ENCODE measurements around the gene RWDD1.
"Not testable (repeated sequence)": the region's sequence is repeated elsewhere in the genome, so short reads cannot be mapped to it uniquely, and the experiment has no call there.

RWDD1 gene

GRCh38 chr6:116586276-116586675, 15.0 kb downstream of the RWDD1 start:
- no peaks in the 10 kb centered on the region for H4K20me1 ChIP-seq (ENCODE audit: insufficient read depth)
- H3K27me3 ChIP-seq (ENCODE audit: insufficient read depth, low read depth) = no peaks in the 10 kb centered on the region
- H2AFZ ChIP-seq (ENCODE audit: low read depth) = no peak overlapping the region
- no peaks in the 10 kb centered on the region for H3K36me3 ChIP-seq (ENCODE audit: insufficient read depth)
- no peak overlapping the region for H3K9ac ChIP-seq
- H3K4me1 ChIP-seq (ENCODE audit: low read depth, poor library complexity, severe bottlenecking) = no peaks in the 10 kb centered on the region
- H3K79me2 ChIP-seq (ENCODE audit: insufficient read depth, low read depth) = no peaks in the 10 kb centered on the region
- TF ChIP-seq CTCF (conservative IDR thresholded peaks at IDR 0.05; ENCODE audit: low read depth, low read length) = no peak
- no peak overlapping the region for H3K4me3 ChIP-seq (IDR thresholded peaks at IDR 0.05; ENCODE audit: insufficient read depth, low read depth, low read length)
- H3K27ac ChIP-seq = no peak overlapping the region
- H3K4me2 ChIP-seq = no peak overlapping the region

- H3K4me2 ChIP-seq = no peak overlapping the region
- no peak overlapping the region for H3K9ac ChIP-seq
- no peak overlapping the region for H3K4me3 ChIP-seq (IDR thresholded peaks at IDR 0.05; ENCODE audit: insufficient read depth, low read depth, low read length)
- no peaks in the 10 kb centered on the region for H4K20me1 ChIP-seq (ENCODE audit: insufficient read depth)
- no peaks in the 10 kb centered on the region for H3K36me3 ChIP-seq (ENCODE audit: insufficient read depth)
- TF ChIP-seq CTCF (conservative IDR thresholded peaks at IDR 0.05; ENCODE audit: low read depth, low read length) = no peak
- no peak overlapping the region for H3K27ac ChIP-seq
- no peaks in the 10 kb centered on the region for H3K27me3 ChIP-seq (ENCODE audit: insufficient read depth, low read depth)
- H3K79me2 ChIP-seq (ENCODE audit: insufficient read depth, low read depth) = no peaks in the 10 kb centered on the region
- no peaks in the 10 kb centered on the region for H3K4me1 ChIP-seq (ENCODE audit: low read depth, poor library complexity, severe bottlenecking)
- H2AFZ ChIP-seq (ENCODE audit: low read depth) = no peak overlapping the region
These were observed 15.4 kb downstream of the RWDD1 start for GRCh38 chr6:116586738-116587137.

GRCh38 chr6:116595247-116595646, 23.9 kb downstream of the RWDD1 start:
- no peaks in the 10 kb centered on the region for H3K27me3 ChIP-seq (ENCODE audit: insufficient read depth, low read depth)
- no peaks in the 10 kb centered on the region for H3K36me3 ChIP-seq (ENCODE audit: insufficient read depth)
- no peak overlapping the region for H3K4me2 ChIP-seq
- H3K79me2 ChIP-seq (ENCODE audit: insufficient read depth, low read depth) = no peaks in the 10 kb centered on the region
- no peaks in the 10 kb centered on the region for H4K20me1 ChIP-seq (ENCODE audit: insufficient read depth)
- no peak overlapping the region for H3K9ac ChIP-seq
- no peak for TF ChIP-seq CTCF (conservative IDR thresholded peaks at IDR 0.05; ENCODE audit: low read depth, low read length)
- H3K4me3 ChIP-seq (IDR thresholded peaks at IDR 0.05; ENCODE audit: insufficient read depth, low read depth, low read length) = no peak overlapping the region
- no peak overlapping the region for H2AFZ ChIP-seq (ENCODE audit: low read depth)
- no peak overlapping the region for H3K27ac ChIP-seq
- H3K4me1 ChIP-seq (ENCODE audit: low read depth, poor library complexity, severe bottlenecking) = no peaks in the 10 kb centered on the region

GRCh38 chr6:116596815-116597214, 25.5 kb downstream of the RWDD1 start:
- Histone ChIP-seq H4K20me1 (ENCODE audit: insufficient read depth) (no peaks in the 10 kb centered on the region), H2AFZ (ENCODE audit: low read depth) (no peak overlapping the region), H3K79me2 (ENCODE audit: insufficient read depth, low read depth) (no peaks in the 10 kb centered on the region), H3K4me3 (IDR thresholded peaks at IDR 0.05; ENCODE audit: insufficient read depth, low read depth, low read length) (no peak overlapping the region), H3K4me1 (ENCODE audit: low read depth, poor library complexity, severe bottlenecking) (no peaks in the 10 kb centered on the region), H3K36me3 (ENCODE audit: insufficient read depth) (no peaks in the 10 kb centered on the region), H3K27me3 (ENCODE audit: insufficient read depth, low read depth) (no peaks in the 10 kb centered on the region), H3K27ac (no peak overlapping the region), H3K9ac (no peak overlapping the region), H3K4me2 (no peak overlapping the region)
- TF ChIP-seq CTCF (conservative IDR thresholded peaks at IDR 0.05; ENCODE audit: low read depth, low read length) = no peak

- H3K27ac ChIP-seq; H2AFZ ChIP-seq (ENCODE audit: low read depth); H3K9ac ChIP-seq; H3K4me1 ChIP-seq (ENCODE audit: low read depth, poor library complexity, severe bottlenecking); H4K20me1 ChIP-seq (ENCODE audit: insufficient read depth); H3K36me3 ChIP-seq (ENCODE audit: insufficient read depth); H3K4me3 ChIP-seq (IDR thresholded peaks at IDR 0.05; ENCODE audit: insufficient read depth, low read depth, low read length); H3K4me2 ChIP-seq; H3K27me3 ChIP-seq (ENCODE audit: insufficient read depth, low read depth); H3K79me2 ChIP-seq (ENCODE audit: insufficient read depth, low read depth): not testable (repeated sequence)
These were observed 32.6 kb downstream of the RWDD1 start for GRCh38 chr6:116603916-116604315.

- not testable (repeated sequence) for H3K4me2 ChIP-seq; H3K9ac ChIP-seq; H4K20me1 ChIP-seq (ENCODE audit: insufficient read depth); H2AFZ ChIP-seq (ENCODE audit: low read depth); H3K4me3 ChIP-seq (IDR thresholded peaks at IDR 0.05; ENCODE audit: insufficient read depth, low read depth, low read length); H3K27ac ChIP-seq; H3K27me3 ChIP-seq (ENCODE audit: insufficient read depth, low read depth); H3K36me3 ChIP-seq (ENCODE audit: insufficient read depth); H3K4me1 ChIP-seq (ENCODE audit: low read depth, poor library complexity, severe bottlenecking); H3K79me2 ChIP-seq (ENCODE audit: insufficient read depth, low read depth)
These were observed 33.6 kb downstream of the RWDD1 start for GRCh38 chr6:116604868-116605267.

Data from KMS-11 (cell line).